Measurements from ENCODE around the gene DAB1.

Gene DAB1

DNA sequence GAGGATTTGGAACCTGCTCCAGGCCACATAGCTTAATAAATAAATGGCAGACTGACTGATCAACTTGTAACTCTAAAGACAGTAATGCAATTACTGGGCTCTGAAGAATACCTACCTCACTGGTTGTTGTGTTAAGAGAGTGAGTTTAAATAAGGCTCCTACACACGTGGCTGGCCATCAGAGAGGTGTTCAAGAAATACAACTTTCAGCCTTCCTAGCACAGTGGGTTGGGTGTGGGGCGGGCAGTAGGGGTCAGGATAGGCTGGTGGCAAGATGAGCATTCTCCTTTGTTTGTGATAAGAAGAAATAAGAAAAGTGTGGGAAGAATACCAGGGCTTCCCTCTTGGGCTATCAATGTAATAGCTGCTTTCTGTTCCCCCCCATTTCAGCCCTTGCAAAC, 151.3 kb downstream of the DAB1 start:
- H3K4me1 ChIP-seq (ENCODE audit: control extremely low read depth in 1 of 4, control insufficient read depth in 4 of 4, insufficient read depth in 4 of 4, low read length in 3 of 4): no peaks in the 10 kb centered on the region
- peaks cover 0 to 1% (median 0%) of the 10 kb centered on the region in 5 experiments for H3K9me3 ChIP-seq (ENCODE audit: control extremely low read depth in 1 of 5, control insufficient read depth in 4 of 5, insufficient read depth in 2 of 5, low read depth in 1 of 5, low read length in 4 of 5)
- H3K36me3 ChIP-seq (ENCODE audit: control insufficient read depth in 4 of 4, insufficient read depth in 4 of 4, low read length in 3 of 4): no peaks in the 10 kb centered on the region
- no peak for DNase-seq
- ChIA-PET CTCF (no interaction called here), POLR2A (no interaction called here)
- no peak overlapping the region for H3K27ac ChIP-seq (ENCODE audit: insufficient read depth in 1 of 2, low read depth in 1 of 2, low read length in 2 of 2, poor library complexity in 1 of 2, severe bottlenecking in 2 of 2)
- H3K27me3 ChIP-seq (replicated peaks in 2 of 5; ENCODE audit: control insufficient read depth in 4 of 5, insufficient read depth in 5 of 5, low read length in 4 of 5): peaks cover 0 to 4% (median 3%) of the 10 kb centered on the region in 5 experiments
- no peak overlapping the region for H3K4me3 ChIP-seq (ENCODE audit: control insufficient read depth in 1 of 7, extremely low read depth in 1 of 7, insufficient read depth in 4 of 7, low read depth in 2 of 7, low read length in 6 of 7)
- 82% methylated on average over 2 of the region's 2 CpGs for WGBS (ENCODE audit: insufficient coverage)

DNA sequence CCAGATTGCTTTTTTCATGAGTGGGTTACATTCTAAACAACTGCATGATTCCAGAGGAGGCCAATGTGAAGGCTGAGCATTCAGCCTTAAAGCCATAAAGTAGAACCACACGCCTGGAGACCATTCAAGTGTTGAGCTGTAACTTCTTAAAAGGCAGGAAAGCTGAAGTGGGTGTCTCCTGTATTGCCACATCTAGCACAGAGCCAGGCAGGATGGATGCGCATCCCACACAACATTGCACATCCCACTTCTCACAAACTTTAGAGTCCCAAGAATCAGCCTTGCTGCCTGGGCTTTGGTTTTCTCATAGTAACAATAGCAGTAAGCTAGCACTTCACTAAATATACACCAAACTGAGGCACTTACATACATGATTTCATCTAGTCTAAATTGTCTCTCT, 151.7 kb downstream of the DAB1 start:
- ChIA-PET POLR2A (no interaction called here), CTCF (no interaction called here)
- no peak for DNase-seq
- Histone ChIP-seq H3K4me1 (ENCODE audit: control extremely low read depth in 1 of 4, control insufficient read depth in 4 of 4, insufficient read depth in 4 of 4, low read length in 3 of 4) (no peaks in the 10 kb centered on the region), H3K27ac (ENCODE audit: insufficient read depth in 1 of 2, low read depth in 1 of 2, low read length in 2 of 2, poor library complexity in 1 of 2, severe bottlenecking in 2 of 2) (no peak overlapping the region), H3K36me3 (ENCODE audit: control insufficient read depth in 4 of 4, insufficient read depth in 4 of 4, low read length in 3 of 4) (no peaks in the 10 kb centered on the region), H3K4me3 (ENCODE audit: control insufficient read depth in 1 of 7, extremely low read depth in 1 of 7, insufficient read depth in 4 of 7, low read depth in 2 of 7, low read length in 6 of 7) (no peak overlapping the region), H3K9me3 (ENCODE audit: control extremely low read depth in 1 of 5, control insufficient read depth in 4 of 5, insufficient read depth in 2 of 5, low read depth in 1 of 5, low read length in 4 of 5) (no peaks in the 10 kb centered on the region), H3K27me3 (replicated peaks in 2 of 5; ENCODE audit: control insufficient read depth in 4 of 5, insufficient read depth in 5 of 5, low read length in 4 of 5) (peaks cover 0 to 4% (median 3%) of the 10 kb centered on the region in 5 experiments)
- WGBS (ENCODE audit: insufficient coverage): 100% methylated on average over 2 of the region's 2 CpGs

DNA sequence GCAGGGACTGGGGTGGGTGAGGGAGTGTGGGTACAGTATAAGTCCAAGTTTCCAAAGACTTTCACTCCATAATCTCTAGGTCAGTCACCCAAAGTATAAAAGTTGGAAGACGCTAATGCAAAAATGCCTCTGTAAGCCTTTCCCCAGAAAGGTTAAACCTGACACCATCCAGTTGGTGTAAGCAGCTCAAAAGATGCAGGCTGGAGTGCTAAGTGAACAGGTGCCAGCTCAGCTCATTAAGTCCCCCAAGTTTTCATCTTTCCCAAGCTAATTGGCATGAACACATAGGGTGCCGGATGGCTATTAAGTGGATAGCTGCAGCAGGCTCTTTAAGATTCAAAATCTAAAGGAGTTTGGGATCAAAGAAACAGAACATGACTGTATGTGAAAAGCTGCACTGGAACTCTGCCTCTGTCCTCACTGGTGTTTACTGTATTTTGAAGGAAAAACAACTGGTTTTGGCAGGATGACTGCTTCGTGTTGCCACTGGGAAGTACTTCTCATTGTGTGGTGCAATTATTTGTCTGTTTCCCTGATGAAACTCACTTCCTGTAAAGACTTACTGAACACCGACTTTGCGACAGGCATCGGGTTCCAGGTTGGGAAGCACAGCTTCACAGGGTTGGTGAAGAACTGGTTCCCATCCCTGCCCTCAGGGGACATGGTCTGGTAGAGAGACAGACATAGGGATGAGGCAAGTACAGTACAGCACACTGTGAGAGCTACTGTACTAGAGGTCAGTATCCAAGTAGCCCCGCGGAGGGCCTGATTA, 152.7 kb downstream of the DAB1 start:
- Histone ChIP-seq H3K9me3 (ENCODE audit: control extremely low read depth in 1 of 5, control insufficient read depth in 4 of 5, insufficient read depth in 2 of 5, low read depth in 1 of 5, low read length in 4 of 5) (no peaks in the 10 kb centered on the region), H3K4me1 (ENCODE audit: control extremely low read depth in 1 of 4, control insufficient read depth in 4 of 4, insufficient read depth in 4 of 4, low read length in 3 of 4) (no peaks in the 10 kb centered on the region), H3K36me3 (ENCODE audit: control insufficient read depth in 4 of 4, insufficient read depth in 4 of 4, low read length in 3 of 4) (no peaks in the 10 kb centered on the region), H3K27ac (ENCODE audit: insufficient read depth in 1 of 2, low read depth in 1 of 2, low read length in 2 of 2, poor library complexity in 1 of 2, severe bottlenecking in 2 of 2) (no peak overlapping the region), H3K27me3 (replicated peaks in 2 of 5; ENCODE audit: control insufficient read depth in 4 of 5, insufficient read depth in 5 of 5, low read length in 4 of 5) (peaks cover 0 to 4% (median 3%) of the 10 kb centered on the region in 5 experiments), H3K4me3 (ENCODE audit: control insufficient read depth in 1 of 7, extremely low read depth in 1 of 7, insufficient read depth in 4 of 7, low read depth in 2 of 7, low read length in 6 of 7) (no peak overlapping the region)
- 75% methylated on average over 7 of the region's 8 CpGs for WGBS (ENCODE audit: insufficient coverage)
- no peak for DNase-seq
- CTCF ChIA-PET: no interaction called here
- POLR2A ChIA-PET: no interaction called here

DNA sequence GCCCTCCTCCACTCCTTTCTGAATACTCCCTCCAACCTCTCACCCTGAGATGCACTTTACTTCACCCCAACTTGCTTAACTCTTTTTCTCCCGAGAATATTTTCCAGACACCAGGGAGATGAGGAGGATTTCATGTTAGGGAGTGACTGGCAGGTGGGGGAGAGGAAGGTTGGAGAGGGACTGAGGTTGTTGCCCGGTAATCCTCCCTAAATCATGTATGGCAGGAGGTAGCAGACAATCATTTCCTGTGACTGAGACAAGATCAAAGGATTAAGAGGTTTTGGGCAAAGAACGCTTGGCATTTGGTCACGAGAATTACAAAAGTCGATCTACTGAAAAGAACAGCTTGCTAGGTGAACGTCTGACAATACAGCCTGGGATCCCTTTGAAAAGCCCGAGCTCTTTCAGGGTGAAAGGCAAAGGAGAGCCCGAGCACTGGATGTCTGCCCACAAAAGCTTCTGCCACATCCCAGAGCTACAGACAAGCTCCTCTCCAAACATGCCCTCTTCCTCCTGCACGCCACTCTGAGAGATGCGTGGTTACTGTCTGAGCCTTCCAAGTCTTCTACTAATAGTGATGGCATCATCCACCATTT, 154.1 kb downstream of the DAB1 start:
- no peaks in the 10 kb centered on the region for H3K4me1 ChIP-seq (ENCODE audit: control extremely low read depth in 1 of 4, control insufficient read depth in 4 of 4, insufficient read depth in 4 of 4, low read length in 3 of 4)
- no peak for DNase-seq
- no peak overlapping the region for H3K27ac ChIP-seq (ENCODE audit: insufficient read depth in 1 of 2, low read depth in 1 of 2, low read length in 2 of 2, poor library complexity in 1 of 2, severe bottlenecking in 2 of 2)
- CTCF ChIA-PET: interaction anchor here (0.6 to 1.4 kb wide), 2 partner anchors 20 to 1796 kb away, joined by 3 read pairs; no protein-coding TSS in a partner anchor
- no peak overlapping the region for H3K4me3 ChIP-seq (ENCODE audit: control insufficient read depth in 1 of 7, extremely low read depth in 1 of 7, insufficient read depth in 4 of 7, low read depth in 2 of 7, low read length in 6 of 7)
- no peaks in the 10 kb centered on the region for H3K9me3 ChIP-seq (ENCODE audit: control extremely low read depth in 1 of 5, control insufficient read depth in 4 of 5, insufficient read depth in 2 of 5, low read depth in 1 of 5, low read length in 4 of 5)
- no peaks in the 10 kb centered on the region for H3K36me3 ChIP-seq (ENCODE audit: control insufficient read depth in 4 of 4, insufficient read depth in 4 of 4, low read length in 3 of 4)
- peaks cover 0 to 4% (median 3%) of the 10 kb centered on the region in 5 experiments for H3K27me3 ChIP-seq (replicated peaks in 2 of 5; ENCODE audit: control insufficient read depth in 4 of 5, insufficient read depth in 5 of 5, low read length in 4 of 5)
- POLR2A ChIA-PET: no interaction called here
- WGBS (ENCODE audit: insufficient coverage): 62% methylated on average over 9 of the region's 10 CpGs

DNA sequence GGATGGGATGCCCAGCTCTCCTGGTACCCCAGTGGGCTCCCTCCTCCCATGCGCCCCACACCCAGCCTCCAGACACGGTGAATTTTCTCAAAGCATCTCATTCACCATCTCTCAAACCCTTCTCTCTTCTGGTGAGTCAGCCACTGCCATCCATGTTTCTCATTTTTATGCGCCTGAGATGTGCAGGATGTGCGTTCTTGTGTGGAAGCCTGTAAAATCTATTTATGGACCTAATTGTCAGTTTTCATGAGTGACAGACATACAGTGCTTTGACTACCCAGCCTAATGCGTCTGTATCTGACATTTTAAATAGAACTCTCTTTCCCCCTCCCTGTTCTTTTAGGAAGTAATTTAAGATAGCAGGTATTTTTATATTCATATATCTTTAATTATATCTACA, 158.8 kb downstream of the DAB1 start:
- Histone ChIP-seq H3K4me1 (ENCODE audit: control extremely low read depth in 1 of 4, control insufficient read depth in 4 of 4, insufficient read depth in 4 of 4, low read length in 3 of 4) (no peaks in the 10 kb centered on the region), H3K27ac (ENCODE audit: insufficient read depth in 1 of 2, low read depth in 1 of 2, low read length in 2 of 2, poor library complexity in 1 of 2, severe bottlenecking in 2 of 2) (no peak overlapping the region), H3K27me3 (replicated peaks in 2 of 5; ENCODE audit: control insufficient read depth in 4 of 5, insufficient read depth in 5 of 5, low read length in 4 of 5) (peaks cover 0 to 3% (median 1%) of the 10 kb centered on the region in 5 experiments), H3K36me3 (ENCODE audit: control insufficient read depth in 4 of 4, insufficient read depth in 4 of 4, low read length in 3 of 4) (no peaks in the 10 kb centered on the region), H3K4me3 (ENCODE audit: control insufficient read depth in 1 of 7, extremely low read depth in 1 of 7, insufficient read depth in 4 of 7, low read depth in 2 of 7, low read length in 6 of 7) (no peak overlapping the region), H3K9me3 (ENCODE audit: control extremely low read depth in 1 of 5, control insufficient read depth in 4 of 5, insufficient read depth in 2 of 5, low read depth in 1 of 5, low read length in 4 of 5) (no peaks in the 10 kb centered on the region)
- DNase-seq: no peak
- whole genome bisulfite sequencing (ENCODE audit: insufficient coverage): 100% methylated on average over 1 of the region's 5 CpGs
- POLR2A ChIA-PET: no interaction called here
- CTCF ChIA-PET: no interaction called here

DNA sequence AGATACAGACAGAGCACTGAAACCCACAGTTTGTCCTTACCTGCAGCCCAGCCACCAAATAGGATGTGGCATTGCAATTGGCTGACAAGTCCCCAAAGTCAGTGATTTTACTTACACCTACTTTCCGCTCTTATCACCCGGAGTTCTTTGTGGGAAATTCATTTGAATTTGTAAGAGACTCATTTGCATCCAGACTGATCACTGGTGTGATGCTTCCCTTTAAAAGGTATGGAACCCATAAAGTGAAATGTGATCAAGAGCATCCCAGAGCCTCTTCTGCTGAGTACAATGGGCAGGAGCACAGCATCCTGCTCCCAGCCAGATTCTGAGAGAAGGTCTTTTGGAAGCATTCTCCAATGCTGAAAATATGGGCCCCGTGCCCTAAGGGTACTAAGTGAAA, 161.4 kb downstream of the DAB1 start:
- POLR2A ChIA-PET: no interaction called here

DNA sequence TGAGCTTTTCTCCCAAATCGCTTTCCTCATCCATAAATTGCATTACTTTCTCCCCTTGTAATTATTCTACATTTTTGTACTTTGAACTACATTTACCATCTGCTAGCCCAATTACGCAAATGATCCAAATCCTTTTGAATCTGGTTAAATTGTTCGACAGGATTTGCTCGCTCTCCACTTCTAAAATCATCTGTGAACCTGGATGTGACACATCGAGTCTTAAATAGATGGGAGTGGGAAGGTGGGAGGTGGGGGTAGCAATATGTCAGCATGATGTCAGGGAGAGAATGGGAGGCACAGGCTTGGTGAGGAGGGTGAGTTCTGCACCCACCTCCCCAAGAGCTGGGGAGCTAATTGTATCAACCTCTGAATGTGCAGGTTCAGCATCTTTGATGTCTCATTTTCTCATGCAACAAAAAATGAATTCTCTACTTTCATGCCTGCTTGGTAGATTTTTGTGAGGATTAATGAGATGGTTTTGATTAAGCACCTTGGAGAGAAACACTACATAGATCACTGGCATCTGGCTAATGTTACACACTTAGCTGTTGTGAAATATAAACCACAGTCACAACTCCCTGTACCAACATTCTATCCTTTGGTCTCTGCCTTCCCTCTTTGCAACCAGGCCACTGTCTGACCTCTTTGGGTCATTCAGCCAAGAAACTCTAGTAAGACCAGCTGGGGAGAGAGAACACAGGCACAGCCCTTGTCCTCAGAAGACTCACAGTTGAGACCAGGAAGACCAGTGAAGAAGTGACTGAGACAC, 165.1 kb downstream of the DAB1 start:
- DNase-seq: no peak
- ChIA-PET CTCF (no interaction called here), POLR2A (no interaction called here)
- 100% methylated on average over 4 of the region's 5 CpGs for WGBS (ENCODE audit: insufficient coverage)
- H3K36me3 ChIP-seq (ENCODE audit: control insufficient read depth in 4 of 4, insufficient read depth in 4 of 4, low read length in 3 of 4): no peaks in the 10 kb centered on the region
- no peak overlapping the region for H3K4me3 ChIP-seq (ENCODE audit: control insufficient read depth in 1 of 7, extremely low read depth in 1 of 7, insufficient read depth in 4 of 7, low read depth in 2 of 7, low read length in 6 of 7)
- no peaks in the 10 kb centered on the region for H3K4me1 ChIP-seq (ENCODE audit: control extremely low read depth in 1 of 4, control insufficient read depth in 4 of 4, insufficient read depth in 4 of 4, low read length in 3 of 4)
- peaks cover 0 to 3% (median 2%) of the 10 kb centered on the region in 5 experiments for H3K9me3 ChIP-seq (ENCODE audit: control extremely low read depth in 1 of 5, control insufficient read depth in 4 of 5, insufficient read depth in 2 of 5, low read depth in 1 of 5, low read length in 4 of 5)
- H3K27me3 ChIP-seq (replicated peaks in 2 of 5; ENCODE audit: control insufficient read depth in 4 of 5, insufficient read depth in 5 of 5, low read length in 4 of 5): peaks cover 0 to 1% (median 0%) of the 10 kb centered on the region in 5 experiments
- no peak overlapping the region for H3K27ac ChIP-seq (ENCODE audit: insufficient read depth in 1 of 2, low read depth in 1 of 2, low read length in 2 of 2, poor library complexity in 1 of 2, severe bottlenecking in 2 of 2)

More for the DNA sequence above, 161.4 kb downstream of the DAB1 start:
- peaks cover 0 to 2% (median 2%) of the 10 kb centered on the region in 5 experiments for H3K9me3 ChIP-seq (ENCODE audit: control extremely low read depth in 1 of 5, control insufficient read depth in 4 of 5, insufficient read depth in 2 of 5, low read depth in 1 of 5, low read length in 4 of 5)
- H3K36me3 ChIP-seq (ENCODE audit: control insufficient read depth in 4 of 4, insufficient read depth in 4 of 4, low read length in 3 of 4): no peaks in the 10 kb centered on the region
- H3K4me3 ChIP-seq (ENCODE audit: control insufficient read depth in 1 of 7, extremely low read depth in 1 of 7, insufficient read depth in 4 of 7, low read depth in 2 of 7, low read length in 6 of 7): no peak overlapping the region
- CTCF ChIA-PET: no interaction called here
- 100% methylated on average over 1 of the region's 3 CpGs for whole genome bisulfite sequencing (ENCODE audit: insufficient coverage)
- H3K4me1 ChIP-seq (ENCODE audit: control extremely low read depth in 1 of 4, control insufficient read depth in 4 of 4, insufficient read depth in 4 of 4, low read length in 3 of 4): no peaks in the 10 kb centered on the region
- DNase-seq: no peak
- H3K27ac ChIP-seq (ENCODE audit: insufficient read depth in 1 of 2, low read depth in 1 of 2, low read length in 2 of 2, poor library complexity in 1 of 2, severe bottlenecking in 2 of 2): no peak overlapping the region
- no peaks in the 10 kb centered on the region for H3K27me3 ChIP-seq (replicated peaks in 2 of 5; ENCODE audit: control insufficient read depth in 4 of 5, insufficient read depth in 5 of 5, low read length in 4 of 5)
